H9 (cell line): Measurements from ENCODE around the gene AKR1C3. TPM values are rescaled to one million over a fixed set of nuclear protein-coding genes. Genes with fewer than 3 reads are reported as not detected.
"Not testable (repeated sequence)": the region's sequence is repeated elsewhere in the genome, so short reads cannot be mapped to it uniquely, and the experiment has no call there.

Experiments
- DNase-seq: peaks from one replicate; pipeline ENCODE4 v3.0.0-alpha.2; 2017
- H2AFZ ChIP-seq: one replicate; pipeline ENCODE4 v1.6.1; 2013; ENCODE audit warnings: mild to moderate bottlenecking, low read length, control low read depth, moderate library complexity
- H2AK5ac ChIP-seq: 2 replicates; pipeline ENCODE4 v1.6.1; 2013; ENCODE audit warnings: low read length, control low read depth, mixed read lengths; ENCODE audit not compliant: insufficient read length
- H2BK120ac ChIP-seq: one replicate; pipeline ENCODE4 v1.6.1; 2013; ENCODE audit warnings: low read depth, mild to moderate bottlenecking, low read length, control low read depth, inconsistent platforms; ENCODE audit not compliant: poor library complexity, severe bottlenecking
- H2BK12ac ChIP-seq: 2 replicates; pipeline ENCODE4 v1.6.1; 2013; ENCODE audit warnings: low read length, control low read depth, mixed read lengths, low read depth; ENCODE audit not compliant: insufficient read length
- H2BK15ac ChIP-seq: 2 replicates; pipeline ENCODE4 v1.6.1; 2013; ENCODE audit warnings: low read depth, low read length, control low read depth
- H2BK20ac ChIP-seq: one replicate; pipeline ENCODE4 v1.6.1; 2013; ENCODE audit warnings: low read depth, mild to moderate bottlenecking, low read length, control low read depth, inconsistent platforms; ENCODE audit not compliant: poor library complexity, severe bottlenecking
- H2BK5ac ChIP-seq: 2 replicates; pipeline ENCODE4 v1.6.1; 2013; ENCODE audit warnings: low read length, control low read depth, mixed read lengths; ENCODE audit not compliant: insufficient read length
- H3K14ac ChIP-seq: 2 replicates; pipeline ENCODE4 v1.6.1; 2013; ENCODE audit warnings: low read length, control low read depth; ENCODE audit not compliant: insufficient read depth
- H3K18ac ChIP-seq: 2 replicates; pipeline ENCODE4 v1.6.1; 2013; ENCODE audit warnings: low read depth, mild to moderate bottlenecking, mixed read lengths, low read length, control low read depth; ENCODE audit not compliant: insufficient read length
- H3K23ac ChIP-seq: 2 replicates; pipeline ENCODE4 v1.6.1; 2013; ENCODE audit warnings: low read length, control low read depth, mixed read lengths, low read depth; ENCODE audit not compliant: insufficient read length
- H3K23me2 ChIP-seq: 2 replicates; pipeline ENCODE4 v1.6.1; 2013; ENCODE audit warnings: low read depth, mild to moderate bottlenecking, mixed read lengths, low read length, control low read depth; ENCODE audit not compliant: insufficient read length, poor library complexity, severe bottlenecking
- H3K27ac ChIP-seq: 2 replicates; pipeline ENCODE4 v1.5.1; 2013; ENCODE audit warnings: low read length, control low read depth, mixed read lengths, low read depth; ENCODE audit not compliant: insufficient read length
- H3K27me3 ChIP-seq: 2 replicates; pipeline ENCODE4 v1.6.1; 2013; ENCODE audit warnings: low read length, control low read depth, inconsistent platforms; ENCODE audit not compliant: insufficient read depth
- H3K4ac ChIP-seq: 2 replicates; pipeline ENCODE4 v1.6.1; 2013; ENCODE audit warnings: low read depth, mild to moderate bottlenecking, control low read depth, inconsistent platforms, low read length, moderate library complexity
- H3K4me1 ChIP-seq: 2 replicates; pipeline ENCODE4 v1.6.1; 2013; ENCODE audit warnings: low read length, control low read depth, inconsistent platforms; ENCODE audit not compliant: insufficient read depth
- H3K4me2 ChIP-seq: 2 replicates; pipeline ENCODE4 v1.6.1; 2013; ENCODE audit warnings: low read length, control low read depth, mixed read lengths; ENCODE audit not compliant: insufficient read length, insufficient read depth
- H3K56ac ChIP-seq: 2 replicates; pipeline ENCODE4 v1.6.1; 2013; ENCODE audit warnings: low read depth, mild to moderate bottlenecking, mixed read lengths, low read length, control low read depth; ENCODE audit not compliant: insufficient read length
- H3K79me1 ChIP-seq: 2 replicates; pipeline ENCODE4 v1.6.1; 2013; ENCODE audit warnings: low read depth, mild to moderate bottlenecking, moderate library complexity, low read length, control low read depth, inconsistent platforms; ENCODE audit not compliant: insufficient read depth, poor library complexity, severe bottlenecking
- H3K79me2 ChIP-seq: 2 replicates; pipeline ENCODE4 v1.6.1; 2013; ENCODE audit warnings: low read length, control low read depth, inconsistent platforms; ENCODE audit not compliant: insufficient read depth
- H3K9ac ChIP-seq: 2 replicates; pipeline ENCODE4 v1.6.1; 2013; ENCODE audit warnings: low read length, control low read depth, mixed read lengths; ENCODE audit not compliant: insufficient read length; ENCODE audit errors: extremely low read depth
- H3K9me3 ChIP-seq: one replicate; pipeline ENCODE4 v1.6.1; 2013; ENCODE audit warnings: low read depth, low read length, inconsistent platforms; ENCODE audit not compliant: control insufficient read depth
- H3T11ph ChIP-seq: one replicate; pipeline ENCODE4 v1.6.1; 2013; ENCODE audit warnings: mild to moderate bottlenecking, low read length, control low read depth, inconsistent platforms
- H4K20me1 ChIP-seq: one replicate; pipeline ENCODE4 v1.6.1; 2013; ENCODE audit not compliant: control insufficient read depth, insufficient read length, insufficient read depth
- H4K5ac ChIP-seq: 2 replicates; pipeline ENCODE4 v1.6.1; 2013; ENCODE audit warnings: low read depth, mild to moderate bottlenecking, mixed read lengths, low read length, control low read depth; ENCODE audit not compliant: insufficient read length
- H4K8ac ChIP-seq: replicated peaks from 2 replicates; pipeline ENCODE4 v1.6.1; 2013; ENCODE audit warnings: low read length, control low read depth, mixed read lengths, low read depth; ENCODE audit not compliant: insufficient read length
- H4K91ac ChIP-seq: 2 replicates; pipeline ENCODE4 v1.6.1; 2013; ENCODE audit warnings: low read depth, mild to moderate bottlenecking, moderate library complexity, mixed read lengths, low read length, control low read depth; ENCODE audit not compliant: insufficient read length
- H3K27ac Mint-ChIP-seq, 3 experiments: 2 replicates in 2 of 3; 3 replicates in 1 of 3; pipeline ENCODE4 v1.8.0; 2020 to 2021; ENCODE audit warnings: mixed read lengths in 3 of 3, mild to moderate bottlenecking in 1 of 3, moderate library complexity in 1 of 3
- H3K27me3 Mint-ChIP-seq: 2 replicates; pipeline ENCODE4 v1.8.0; 2021; ENCODE audit warnings: low read depth, mild to moderate bottlenecking, moderate library complexity, mixed read lengths
- H3K36me3 Mint-ChIP-seq, 3 experiments: 2 replicates in 2 of 3; 3 replicates in 1 of 3; pipeline ENCODE4 v1.8.0; 2020 to 2021; ENCODE audit warnings: low read depth in 3 of 3, mixed read lengths in 3 of 3; ENCODE audit not compliant: insufficient read depth in 1 of 3
- H3K4me1 Mint-ChIP-seq, 2 experiments: 2 replicates each; pipeline ENCODE4 v1.8.0; 2020; ENCODE audit warnings: mixed read lengths in 2 of 2
- H3K4me3 Mint-ChIP-seq, 2 experiments: 2 replicates in 1 of 2; 3 replicates in 1 of 2; pipeline ENCODE4 v1.8.0; 2020 to 2021; ENCODE audit warnings: mild to moderate bottlenecking in 2 of 2, mixed read lengths in 2 of 2, moderate library complexity in 1 of 2
- H3K9me3 Mint-ChIP-seq, 2 experiments: 2 replicates in 1 of 2; 3 replicates in 1 of 2; pipeline ENCODE4 v1.8.0; 2020; ENCODE audit warnings: mild to moderate bottlenecking in 2 of 2, mixed read lengths in 2 of 2, moderate library complexity in 1 of 2
- CTCF ChIP-seq: fragments of 200-600 bp; sonication (generic); conservative IDR thresholded peaks from 3 replicates; pipeline ENCODE4 v1.8.0; 2021; ENCODE audit warnings: antibody characterized with exemption, mild to moderate bottlenecking
- WGBS: extraction: QIAGEN DNeasy Blood & Tissue Kit; methylation state at CpG from one replicate; pipeline ENCODE4 v1.1.7; 2013; ENCODE audit warnings: missing lambda C conversion rate, low lambda C conversion rate, mixed read lengths; ENCODE audit not compliant: insufficient read length; ENCODE audit errors: extremely low coverage; 5-methylcytosine and 5-hydroxymethylcytosine counted together
- total RNA-seq: library from RNA; stranded (reverse); gene quantifications from 2 replicates; pipeline ENCODE4 v1.2.1, GENCODE V29; 2021

Gene AKR1C3
- total RNA-seq, 1 experiment from 2014 or later: 2.1 TPM

GRCh38 chr10:5117026-5117425 lies 22.8 kb downstream of the AKR1C3 start:
- Mint-ChIP-seq H3K36me3 (peaks cover 0 to 4% (median 2%) of the 10 kb centered on the region in 3 experiments; a peak in 1 of 7 replicates), H3K9me3 (peaks cover 69 to 77% of the 10 kb centered on the region in 2 experiments), H3K27me3 (no peaks in the 10 kb centered on the region), H3K4me3 (no peak overlapping the region), H3K27ac (no peak overlapping the region), H3K4me1 (no peaks in the 10 kb centered on the region)
- H3K4me2 ChIP-seq: no peak overlapping the region
- no peak overlapping the region for H4K91ac ChIP-seq
- no peaks in the 10 kb centered on the region for H3K27me3 ChIP-seq
- H3K9ac ChIP-seq: no peak overlapping the region
- no peaks in the 10 kb centered on the region for H4K20me1 ChIP-seq
- H3K27ac ChIP-seq: no peak overlapping the region
- no peak overlapping the region for H2BK20ac ChIP-seq
- no peak for DNase-seq
- no peak overlapping the region for H3K14ac ChIP-seq
- no peak overlapping the region for H2BK120ac ChIP-seq
- no peak overlapping the region for H3T11ph ChIP-seq
- WGBS: no CpG with 5 or more reads among the region's 3 CpGs
- no peak overlapping the region for H2AFZ ChIP-seq
- H2BK5ac ChIP-seq: no peak overlapping the region
- no peak overlapping the region for H3K18ac ChIP-seq
- H2AK5ac ChIP-seq: no peak overlapping the region
- peaks cover 19% of the 10 kb centered on the region for H3K9me3 ChIP-seq
- no peak overlapping the region for H3K56ac ChIP-seq
- TF ChIP-seq CTCF: no peak
- H3K79me1 ChIP-seq: no peaks in the 10 kb centered on the region
- no peaks in the 10 kb centered on the region for H3K79me2 ChIP-seq
- H3K4ac ChIP-seq: no peak overlapping the region
- no peak overlapping the region for H4K5ac ChIP-seq
- no peaks in the 10 kb centered on the region for H3K23me2 ChIP-seq
- H4K8ac ChIP-seq: no peak overlapping the region
- H2BK12ac ChIP-seq: no peak overlapping the region
- H3K4me1 ChIP-seq: no peaks in the 10 kb centered on the region
- H3K23ac ChIP-seq: no peak overlapping the region
- H2BK15ac ChIP-seq: no peak overlapping the region

- not testable (repeated sequence) for H3K4ac ChIP-seq, H3K4me1 Mint-ChIP-seq, H3K27me3 ChIP-seq, H3K56ac ChIP-seq, H4K20me1 ChIP-seq, H3K18ac ChIP-seq, H2BK20ac ChIP-seq, H4K5ac ChIP-seq, H3K4me2 ChIP-seq, H3K9ac ChIP-seq, DNase-seq, H2AK5ac ChIP-seq, H3K14ac ChIP-seq, H3K79me2 ChIP-seq, H2BK120ac ChIP-seq, H3K27me3 Mint-ChIP-seq, H3K27ac Mint-ChIP-seq, H4K8ac ChIP-seq, H3K36me3 Mint-ChIP-seq, H2AFZ ChIP-seq, H2BK12ac ChIP-seq, H3K23ac ChIP-seq, H3T11ph ChIP-seq, H3K27ac ChIP-seq, H3K4me3 Mint-ChIP-seq, H3K23me2 ChIP-seq, H2BK15ac ChIP-seq, H3K4me1 ChIP-seq, H4K91ac ChIP-seq, H2BK5ac ChIP-seq, H3K79me1 ChIP-seq
- H3K9me3 Mint-ChIP-seq: peaks cover 67 to 80% of the 10 kb centered on the region in 2 experiments
- H3K9me3 ChIP-seq: peaks cover 23% of the 10 kb centered on the region
- no CpG with 5 or more reads among the region's 5 CpGs for WGBS
These were observed 25.8 kb downstream of the AKR1C3 start for GRCh38 chr10:5119997-5120396.
